Parathyroid adenoma (tissue), 2 donors: ENCODE results near the gene RYR1.
"Not testable (repeated sequence)": the region's sequence is repeated elsewhere in the genome, so short reads cannot be mapped to it uniquely, and the experiment has no call there.

ENCODE experiments used
- H2AFZ ChIP-seq: fragments of 300-600 bp; sonication (generic); one replicate; pipeline ENCODE4 v1.7.0; 2017; ENCODE audit warnings: antibody characterized with exemption, mild to moderate bottlenecking
- H3K27ac ChIP-seq: fragments of 300-600 bp; sonication (generic); one replicate; pipeline ENCODE4 v1.7.0; 2017
- H3K27me3 ChIP-seq: fragments of 300-600 bp; sonication (generic); one replicate; pipeline ENCODE4 v1.7.0; 2017; ENCODE audit warnings: low read length; ENCODE audit not compliant: control insufficient read depth, insufficient read depth
- H3K36me3 ChIP-seq: fragments of 300-600 bp; sonication (generic); one replicate; pipeline ENCODE4 v1.7.0; 2017; ENCODE audit warnings: low read length; ENCODE audit not compliant: control insufficient read depth, insufficient read depth
- H3K4me1 ChIP-seq: fragments of 300-600 bp; sonication (generic); one replicate; pipeline ENCODE4 v1.7.0; 2017; ENCODE audit warnings: control low read depth
- H3K4me2 ChIP-seq: fragments of 300-600 bp; sonication (generic); one replicate; pipeline ENCODE4 v1.7.0; 2017; ENCODE audit warnings: low read length
- H3K4me3 ChIP-seq: fragments of 300-600 bp; sonication (generic); one replicate; pipeline ENCODE4 v1.7.0; 2017; ENCODE audit warnings: low read depth, low read length
- H3K79me2 ChIP-seq: fragments of 300-600 bp; sonication (generic); one replicate; pipeline ENCODE4 v1.7.0; 2017; ENCODE audit warnings: control low read depth
- H3K9ac ChIP-seq: fragments of 300-600 bp; sonication (generic); one replicate; pipeline ENCODE4 v1.7.0; 2017; ENCODE audit warnings: mild to moderate bottlenecking
- H3K9me3 ChIP-seq: fragments of 300-600 bp; sonication (generic); one replicate; pipeline ENCODE4 v1.7.0; 2017; ENCODE audit warnings: low read length; ENCODE audit not compliant: control insufficient read depth
- TF ChIP-seq, protein P1 (sequence below): fragments of 300-600 bp; sonication (generic); IDR thresholded peaks from one replicate; pipeline ENCODE4 v1.7.0; 2017; ENCODE audit warnings: antibody characterized with exemption, mild to moderate bottlenecking
- donor health status: primary hyperparathyroidism.

The RYR1 gene

DNA sequence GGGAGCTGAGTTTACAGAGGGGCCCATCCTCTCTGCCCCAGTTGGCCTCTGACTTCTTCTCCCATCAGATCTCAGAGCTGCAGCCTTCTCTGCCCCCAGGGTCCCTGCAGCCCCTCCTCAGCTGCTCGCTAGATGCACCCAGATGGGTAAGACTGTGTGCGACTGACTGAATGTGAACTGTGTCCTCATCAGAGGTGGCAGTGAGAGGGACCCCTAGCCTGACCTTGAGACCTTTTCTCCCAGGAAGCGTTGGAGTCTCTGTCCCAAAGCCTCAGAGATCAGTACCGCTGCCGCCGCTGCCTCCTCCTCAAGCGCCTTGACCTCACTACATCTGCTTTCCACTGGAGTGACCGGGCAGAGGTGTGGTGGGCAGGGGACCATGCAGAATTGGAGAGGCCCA is 28.2 kb upstream of the RYR1 start:
- H3K79me2 ChIP-seq, result no peaks in the 10 kb centered on the region
- TF ChIP-seq, protein P1, sequence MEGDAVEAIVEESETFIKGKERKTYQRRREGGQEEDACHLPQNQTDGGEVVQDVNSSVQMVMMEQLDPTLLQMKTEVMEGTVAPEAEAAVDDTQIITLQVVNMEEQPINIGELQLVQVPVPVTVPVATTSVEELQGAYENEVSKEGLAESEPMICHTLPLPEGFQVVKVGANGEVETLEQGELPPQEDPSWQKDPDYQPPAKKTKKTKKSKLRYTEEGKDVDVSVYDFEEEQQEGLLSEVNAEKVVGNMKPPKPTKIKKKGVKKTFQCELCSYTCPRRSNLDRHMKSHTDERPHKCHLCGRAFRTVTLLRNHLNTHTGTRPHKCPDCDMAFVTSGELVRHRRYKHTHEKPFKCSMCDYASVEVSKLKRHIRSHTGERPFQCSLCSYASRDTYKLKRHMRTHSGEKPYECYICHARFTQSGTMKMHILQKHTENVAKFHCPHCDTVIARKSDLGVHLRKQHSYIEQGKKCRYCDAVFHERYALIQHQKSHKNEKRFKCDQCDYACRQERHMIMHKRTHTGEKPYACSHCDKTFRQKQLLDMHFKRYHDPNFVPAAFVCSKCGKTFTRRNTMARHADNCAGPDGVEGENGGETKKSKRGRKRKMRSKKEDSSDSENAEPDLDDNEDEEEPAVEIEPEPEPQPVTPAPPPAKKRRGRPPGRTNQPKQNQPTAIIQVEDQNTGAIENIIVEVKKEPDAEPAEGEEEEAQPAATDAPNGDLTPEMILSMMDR, result no peak

DNA sequence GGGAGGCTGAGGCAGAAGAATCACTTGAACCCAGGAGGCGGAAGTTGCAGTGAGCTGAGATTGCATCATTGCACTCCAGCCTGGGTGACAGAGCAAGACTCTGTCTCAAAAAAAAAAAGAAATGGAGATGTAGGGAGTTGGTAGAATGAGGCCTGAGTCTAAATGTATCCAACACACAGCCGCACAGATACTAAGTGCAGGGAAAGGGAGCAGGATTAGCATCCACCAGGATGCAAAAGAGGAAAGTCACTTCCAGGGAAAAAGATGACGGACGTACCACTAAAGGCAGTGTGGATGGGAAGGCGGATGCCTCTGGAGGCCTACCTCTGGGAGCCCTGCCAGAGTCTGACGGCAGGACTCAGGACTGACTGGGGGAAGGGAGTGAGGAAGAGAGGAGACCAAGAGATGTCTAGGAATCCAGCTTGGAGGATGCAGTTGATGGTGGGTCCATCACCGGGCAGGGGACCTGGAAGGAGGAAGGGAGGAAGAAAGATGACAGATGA is 23.8 kb upstream of the RYR1 start:
- Histone ChIP-seq H3K36me3 (no peaks in the 10 kb centered on the region), H3K4me2 (no peak overlapping the region), H3K9me3 (no peaks in the 10 kb centered on the region), H3K4me3 (no peak overlapping the region), H3K9ac (no peak overlapping the region), H3K27me3 (no peaks in the 10 kb centered on the region), H2AFZ (no peak overlapping the region), H3K4me1 (no peaks in the 10 kb centered on the region), H3K79me2 (no peaks in the 10 kb centered on the region), H3K27ac (no peak overlapping the region)
- TF ChIP-seq, protein P1, result no peak

More for the DNA sequence above, 28.2 kb upstream of the RYR1 start:
- H3K36me3 ChIP-seq, result no peaks in the 10 kb centered on the region
- no peaks in the 10 kb centered on the region for H3K27me3 ChIP-seq
- no peak overlapping the region for H3K4me2 ChIP-seq
- H3K4me3 ChIP-seq, result no peak overlapping the region
- H3K27ac ChIP-seq, result no peak overlapping the region
- H3K4me1 ChIP-seq, result peaks cover 3% of the 10 kb centered on the region
- no peak overlapping the region for H2AFZ ChIP-seq
- no peak overlapping the region for H3K9ac ChIP-seq
- H3K9me3 ChIP-seq, result no peaks in the 10 kb centered on the region

DNA sequence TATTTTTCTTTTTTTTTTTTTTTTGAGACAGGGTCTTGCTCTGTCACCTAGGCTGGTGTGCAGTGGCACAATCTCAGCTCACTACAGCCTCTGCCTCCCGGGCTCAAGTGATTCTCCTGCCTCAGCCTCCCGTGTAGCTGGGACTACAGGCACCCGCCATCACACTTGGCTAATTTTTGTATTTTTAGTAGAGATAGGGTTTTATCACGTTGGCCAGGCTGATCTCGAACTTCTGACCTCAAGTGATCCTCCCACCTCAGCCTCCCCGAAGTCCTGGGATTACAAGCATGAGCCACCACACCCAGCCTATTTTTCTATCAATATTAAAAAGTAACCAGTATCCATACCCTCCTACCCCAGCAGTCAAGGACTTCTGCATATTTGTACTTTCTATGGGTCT is 23.1 kb upstream of the RYR1 start:
- H2AFZ ChIP-seq, H3K27ac ChIP-seq, H3K27me3 ChIP-seq, H3K4me1 ChIP-seq, H3K4me3 ChIP-seq, H3K79me2 ChIP-seq, H3K9me3 ChIP-seq, H3K4me2 ChIP-seq, H3K9ac ChIP-seq, H3K36me3 ChIP-seq: not testable (repeated sequence)

DNA sequence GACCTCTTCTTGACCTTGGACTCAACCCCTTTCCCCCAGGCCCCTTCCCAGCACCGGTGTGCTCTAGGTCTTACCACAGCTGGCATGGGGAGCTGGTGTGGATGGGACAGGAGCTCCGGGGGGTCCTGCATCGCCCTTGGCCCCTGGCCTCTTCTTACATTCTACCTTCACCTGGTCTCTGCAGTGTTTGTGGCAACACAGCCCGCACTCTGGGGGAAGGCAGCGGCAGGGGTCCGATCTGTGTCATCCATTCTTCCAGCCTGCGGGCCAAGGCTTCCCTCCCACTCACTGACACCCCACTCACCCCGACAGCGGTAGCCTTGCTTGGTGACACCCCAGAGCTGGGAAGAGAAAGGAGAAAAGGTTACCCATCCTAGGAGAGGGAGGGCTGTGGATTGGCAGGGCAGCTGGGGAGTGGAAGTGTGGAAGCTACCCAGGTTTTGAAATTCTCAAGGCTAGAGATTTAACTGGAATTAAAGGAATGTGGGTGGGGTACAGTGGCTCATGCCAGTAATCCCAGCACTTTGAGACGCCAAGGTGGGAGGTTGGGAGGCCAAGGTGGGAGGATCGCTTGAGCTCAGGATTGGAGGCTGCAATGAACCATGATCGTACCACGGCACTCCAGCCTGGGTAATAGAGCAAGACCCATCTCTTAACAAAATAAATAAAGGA is 22.3 kb upstream of the RYR1 start:
- H3K27ac ChIP-seq, result no peak overlapping the region
- TF ChIP-seq, protein P1, result no peak

DNA sequence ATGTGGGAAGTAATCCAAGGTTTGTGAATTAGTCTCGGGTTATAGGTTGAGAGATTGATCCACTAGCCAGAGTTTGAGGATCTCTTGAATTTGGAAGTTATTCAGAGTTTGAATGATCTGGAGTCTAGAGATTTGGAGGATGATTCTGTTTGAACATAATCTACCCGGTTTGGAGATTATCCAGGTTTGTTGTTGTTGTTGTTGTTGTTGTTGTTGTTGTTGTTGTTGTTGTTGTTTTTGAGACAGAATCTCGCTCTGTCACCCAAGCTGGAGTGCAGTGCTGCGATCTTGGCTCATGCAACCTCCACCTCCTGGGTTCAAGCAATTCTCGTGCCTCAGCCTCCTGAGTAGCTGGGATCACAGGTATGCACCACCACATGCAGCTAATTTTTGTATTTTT is 21.6 kb upstream of the RYR1 start:
- H2AFZ ChIP-seq, H3K27me3 ChIP-seq, H3K36me3 ChIP-seq, H3K27ac ChIP-seq, H3K79me2 ChIP-seq, H3K9ac ChIP-seq, H3K4me2 ChIP-seq, H3K4me1 ChIP-seq, H3K9me3 ChIP-seq, H3K4me3 ChIP-seq: not testable (repeated sequence)

More for the DNA sequence above, 22.3 kb upstream of the RYR1 start:
- no peaks in the 10 kb centered on the region for H3K36me3 ChIP-seq
- H3K79me2 ChIP-seq, result no peaks in the 10 kb centered on the region
- H3K9ac ChIP-seq, result no peak overlapping the region
- H3K9me3 ChIP-seq, result no peaks in the 10 kb centered on the region
- no peaks in the 10 kb centered on the region for H3K27me3 ChIP-seq
- no peak overlapping the region for H2AFZ ChIP-seq
- H3K4me1 ChIP-seq, result no peaks in the 10 kb centered on the region
- H3K4me3 ChIP-seq, result no peak overlapping the region
- no peak overlapping the region for H3K4me2 ChIP-seq

DNA sequence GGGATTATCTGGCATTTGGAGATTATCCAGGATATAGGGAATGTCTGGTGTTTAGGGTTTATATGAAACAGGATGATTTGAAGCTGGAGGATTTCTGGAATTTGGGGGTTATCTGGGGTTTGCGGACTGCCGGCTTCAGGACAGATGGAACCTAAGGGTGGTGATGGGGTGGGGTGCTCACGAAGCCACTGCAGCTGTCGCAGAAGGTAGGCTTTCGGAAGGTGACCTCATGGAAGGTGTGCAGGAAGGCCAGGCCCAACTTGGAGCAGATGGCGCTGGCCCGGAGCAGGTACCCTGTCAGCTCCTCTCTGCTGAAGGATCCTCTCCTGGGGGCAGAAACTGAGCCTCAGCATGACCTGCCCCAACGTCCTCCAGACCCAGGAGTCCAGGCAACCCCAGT is 21.0 kb upstream of the RYR1 start:
- TF ChIP-seq, protein P1, result no peak
- Histone ChIP-seq H3K4me1 (no peaks in the 10 kb centered on the region), H2AFZ (no peak overlapping the region)

More for the DNA sequence above, 21.0 kb upstream of the RYR1 start:
- H3K27ac ChIP-seq, result no peak overlapping the region
- no peaks in the 10 kb centered on the region for H3K27me3 ChIP-seq
- H3K4me2 ChIP-seq, result no peak overlapping the region
- H3K36me3 ChIP-seq, result no peaks in the 10 kb centered on the region
- H3K79me2 ChIP-seq, result no peaks in the 10 kb centered on the region
- H3K4me3 ChIP-seq, result no peak overlapping the region
- H3K9me3 ChIP-seq, result no peaks in the 10 kb centered on the region
- no peak overlapping the region for H3K9ac ChIP-seq
